NOMO-1 (cell line): Measurements from ENCODE around the gene MAN2C1.
A peak's percentile ranks its signal among the peaks of the same experiment; 100 is the strongest.
"Not testable (repeated sequence)": the region's sequence is repeated elsewhere in the genome, so short reads cannot be mapped to it uniquely, and the experiment has no call there.

ENCODE experiments used
- DNase-seq, 2 experiments: peaks; one replicate each; lab custom pipeline; 2025; ENCODE audit not compliant: unreplicated experiment in 2 of 2; lab: John Stamatoyannopoulos, UW

MAN2C1 gene

GRCh38 chr15:75367913-75368688, at the start of gene MAN2C1:
Gene MAN2C1, minus strand, starts transcription at chr15:75368607. Its CDS starts 24 bp downstream, at chr15:75368583.
- DNase-seq, result peak; percentile 90 to 93

GRCh38 chr15:75416584-75416983, 48.2 kb upstream of the MAN2C1 start:
- DNase-seq, result no peak

DNA sequence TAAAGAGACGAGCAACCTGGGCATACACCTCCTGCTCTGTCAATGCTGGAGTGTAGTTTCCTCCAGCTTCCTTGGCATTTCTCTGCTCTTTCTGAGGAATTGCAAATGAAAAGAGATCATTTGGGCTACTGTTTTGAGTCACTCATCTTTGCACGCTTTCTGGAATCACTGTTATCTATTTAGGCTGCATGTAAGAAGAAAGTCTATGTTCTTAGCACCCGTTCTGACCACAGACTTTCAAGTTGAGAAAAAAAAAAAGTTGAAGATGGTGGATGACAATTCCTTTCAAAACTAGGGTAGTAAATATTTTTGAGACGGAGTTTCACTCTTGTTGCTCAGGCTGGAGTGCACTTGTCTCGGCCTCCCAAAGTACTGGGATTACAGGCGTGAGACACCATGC, 41.8 kb upstream of the MAN2C1 start:
- DNase-seq, result no peak

- no peak for DNase-seq
Measured at GRCh38 chr15:75407083-75407482, 38.7 kb upstream of the MAN2C1 start.

GRCh38 chr15:75403892-75404291, 35.5 kb upstream of the MAN2C1 start:
- DNase-seq, result no peak

DNA sequence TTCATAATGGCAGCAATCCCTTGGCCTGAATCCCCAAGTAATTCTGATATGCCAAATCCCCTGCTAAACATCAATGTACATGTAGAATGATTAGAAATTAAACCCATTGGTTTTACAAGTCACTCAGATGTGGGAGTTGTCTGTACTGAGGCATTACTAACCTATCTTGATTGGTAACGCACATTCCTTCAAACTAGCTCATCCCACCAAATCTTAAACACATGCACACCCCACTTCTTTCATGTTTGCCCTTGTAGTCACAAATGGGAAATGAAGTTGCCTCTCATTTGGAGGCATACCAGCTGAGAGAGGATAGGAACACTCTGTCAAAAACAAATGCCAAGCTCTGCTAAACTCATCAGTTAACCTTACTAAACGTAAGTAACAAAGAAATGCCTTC, 29.1 kb upstream of the MAN2C1 start:
- no peak for DNase-seq

DNA sequence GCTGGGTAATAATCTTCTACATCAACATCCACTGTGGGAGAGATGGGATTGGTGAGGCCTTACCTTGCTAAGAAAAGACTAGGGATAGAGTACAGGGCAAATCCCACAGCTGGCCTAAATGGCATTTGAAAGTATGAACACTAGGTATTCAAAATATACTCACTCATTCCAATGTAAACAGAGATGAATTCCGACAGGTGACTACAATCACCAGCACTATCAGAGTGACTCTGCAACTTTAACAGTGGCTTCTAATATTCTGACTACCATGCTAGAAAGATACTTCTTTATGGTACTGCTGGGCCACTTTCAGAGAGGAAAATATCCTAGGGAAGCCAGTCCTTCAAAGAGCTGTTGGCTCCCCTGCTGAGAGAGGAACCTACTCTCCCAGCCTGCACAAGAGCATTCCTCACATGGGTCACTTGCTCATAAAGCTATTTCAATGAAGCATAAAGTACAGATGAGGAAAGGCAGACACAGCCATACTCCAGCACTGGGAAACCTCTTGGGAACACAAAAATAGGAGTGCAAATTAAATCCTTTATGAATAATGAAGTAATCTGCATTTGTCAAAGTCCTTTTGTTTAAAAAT, 21.5 kb upstream of the MAN2C1 start:
- no peak for DNase-seq

- not testable (repeated sequence) for DNase-seq
Measured at GRCh38 chr15:75383986-75384385, 15.6 kb upstream of the MAN2C1 start.

DNA sequence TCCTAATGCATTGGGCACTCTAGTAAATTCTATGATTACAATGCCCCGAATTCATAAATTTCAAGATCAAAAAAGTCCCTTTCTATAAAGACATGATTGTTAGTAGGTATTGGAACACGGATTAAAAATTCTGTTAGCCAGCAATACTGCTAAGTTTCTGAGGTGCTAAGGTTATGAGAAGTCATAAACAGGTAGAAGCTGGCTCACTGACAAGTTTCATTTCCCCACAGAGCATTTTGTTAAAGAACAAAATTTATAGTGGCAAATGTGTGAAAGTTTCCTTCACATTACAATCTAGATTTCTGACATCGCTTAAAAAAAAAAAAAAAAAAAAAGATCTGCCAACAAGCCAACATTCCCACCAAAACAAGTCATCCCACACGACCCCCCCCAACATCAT, 12.4 kb upstream of the MAN2C1 start:
- no peak for DNase-seq

DNA sequence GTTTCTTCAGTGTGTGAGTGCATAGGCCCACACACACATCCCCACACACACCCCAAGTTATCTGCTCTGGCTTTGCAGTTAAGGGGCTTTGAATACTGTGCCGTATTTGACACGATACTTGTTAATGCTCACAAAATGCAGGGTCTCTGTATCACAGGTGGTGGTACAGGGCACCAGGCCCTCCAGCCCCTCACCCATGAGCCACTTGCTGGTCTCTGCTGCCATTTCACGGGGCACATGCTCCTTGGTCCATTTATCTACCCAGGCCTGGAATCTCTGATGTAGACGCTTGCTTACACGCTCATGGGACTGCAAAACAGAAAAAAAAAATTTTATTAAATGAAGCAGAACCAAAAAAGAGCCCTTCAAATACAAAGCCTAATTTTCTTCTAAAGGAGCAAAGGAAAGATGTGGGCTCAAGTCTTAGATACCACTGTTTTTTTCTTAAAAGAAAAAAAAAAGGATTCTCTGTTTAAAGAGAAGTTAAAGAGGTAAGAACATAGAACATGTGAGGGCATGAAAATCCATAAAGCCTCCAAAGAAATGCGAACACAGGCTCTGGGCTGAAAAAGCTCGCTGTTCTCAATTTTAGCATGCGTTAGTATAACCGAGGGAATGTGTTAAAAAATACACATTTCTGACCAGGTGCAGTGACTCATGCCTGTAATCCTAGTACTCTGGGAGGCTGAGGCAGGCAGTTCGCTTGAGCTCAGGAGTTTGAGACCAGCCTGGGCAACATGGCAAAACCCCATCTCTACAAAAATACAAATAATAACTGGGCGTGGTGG, 3.7 kb upstream of the MAN2C1 start:
- DNase-seq, result no peak

GRCh38 chr15:75371486-75371885, 3.1 kb upstream of the MAN2C1 start:
- DNase-seq, result no peak

DNA sequence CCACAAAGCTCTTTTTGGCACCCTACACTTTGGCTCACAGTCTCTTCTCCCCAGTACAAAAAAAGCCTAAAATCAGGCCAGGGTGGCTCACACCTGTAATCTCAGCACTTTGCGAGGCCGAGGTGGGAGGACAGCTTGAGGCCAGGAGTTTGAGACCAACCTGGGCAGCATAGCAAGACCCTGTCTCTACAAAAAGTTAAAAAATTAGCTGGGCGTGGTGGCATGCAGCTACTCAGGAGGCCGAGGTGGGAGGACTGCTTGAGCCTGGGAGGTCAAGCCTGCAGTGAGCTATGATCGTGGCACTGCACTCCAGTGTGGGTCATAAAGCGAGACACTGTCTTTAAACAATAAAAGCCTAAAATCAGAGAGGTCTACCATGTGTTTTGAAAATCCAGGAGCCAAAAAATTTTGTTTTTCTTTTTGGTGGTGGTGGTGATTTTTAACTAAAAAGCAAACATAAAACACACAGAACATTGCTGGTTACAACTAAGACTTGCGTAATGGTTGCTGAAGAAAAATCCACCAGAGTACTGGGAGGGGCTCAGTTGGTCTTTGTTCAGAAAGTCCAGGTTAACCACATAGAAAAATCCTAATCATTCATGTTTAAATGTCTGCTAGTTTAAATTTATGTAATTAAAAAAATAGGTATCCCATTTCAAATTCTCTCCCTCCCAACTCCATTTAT, 1.6 kb upstream of the MAN2C1 start:
- DNase-seq, result no peak

DNA sequence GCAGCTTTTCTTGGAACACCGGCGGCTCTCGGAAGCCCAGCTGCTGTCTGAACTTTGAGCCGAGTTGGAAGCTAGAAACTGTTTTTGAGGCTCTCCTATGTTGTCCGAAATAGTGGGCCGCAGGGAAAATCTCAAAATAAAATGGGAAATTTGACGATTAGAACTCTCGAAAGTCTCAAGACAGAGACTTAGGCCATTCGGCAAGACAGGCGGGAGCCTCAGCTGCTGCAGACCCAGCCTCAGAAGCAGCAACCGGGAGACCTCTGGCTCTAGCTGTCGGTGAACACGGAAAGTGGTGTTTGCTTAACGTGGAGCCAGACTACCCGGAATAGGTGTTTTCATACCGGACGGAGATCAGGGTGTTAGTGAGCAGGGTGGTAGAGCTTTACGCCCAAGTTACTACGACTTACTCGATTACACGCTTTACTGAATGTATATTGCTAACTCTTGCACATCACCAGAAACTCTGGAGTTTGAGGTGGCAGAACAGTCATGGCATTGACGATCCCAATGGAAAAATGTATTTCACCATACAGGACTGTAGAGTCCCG, 357 bp upstream of the MAN2C1 start:
- DNase-seq, result no peak

DNA sequence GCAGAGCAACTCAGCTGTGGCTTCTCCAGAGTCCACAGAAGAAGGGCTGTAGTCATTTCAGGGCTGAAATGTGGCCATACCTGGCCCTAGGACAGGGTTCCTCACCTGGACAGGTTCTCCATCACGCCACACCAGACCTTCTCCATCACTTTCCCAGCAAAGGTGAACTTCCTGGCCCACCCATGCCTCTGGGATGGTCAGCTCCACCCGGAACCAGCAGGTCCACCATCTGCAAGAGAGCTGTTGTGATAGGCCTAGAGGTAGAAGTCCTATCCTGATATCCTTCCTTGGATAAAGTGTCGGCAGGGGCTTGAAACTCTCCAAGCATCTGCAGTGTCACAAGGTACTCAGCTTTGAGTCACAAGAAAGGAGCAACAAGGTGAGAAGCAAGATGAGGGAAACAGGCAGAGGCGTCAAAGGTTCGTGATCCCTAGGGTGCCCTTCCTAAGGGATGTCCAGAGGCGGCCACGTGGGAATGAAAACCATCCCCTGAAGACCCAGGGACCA, 948 bp downstream of the MAN2C1 start:
- no peak for DNase-seq

DNA sequence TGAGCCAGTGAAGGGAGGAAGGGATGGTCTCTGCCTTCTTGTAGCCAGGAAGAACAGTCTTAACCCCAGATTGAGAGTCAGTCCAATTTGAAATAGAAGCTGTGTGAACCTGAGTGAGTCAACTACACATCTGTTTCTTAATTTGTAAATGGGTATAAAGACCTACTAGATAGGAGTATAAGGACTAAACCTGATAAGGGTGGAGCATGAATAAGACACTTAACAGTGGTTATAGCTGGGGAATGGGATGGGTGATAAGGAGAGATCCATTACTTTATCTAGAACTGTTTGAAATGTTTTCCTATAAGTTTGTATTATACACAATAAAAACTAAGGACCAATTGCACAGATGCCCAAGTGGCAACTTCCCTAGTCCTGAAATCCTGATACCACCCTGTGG, 1.4 kb downstream of the MAN2C1 start:
- no peak for DNase-seq

DNA sequence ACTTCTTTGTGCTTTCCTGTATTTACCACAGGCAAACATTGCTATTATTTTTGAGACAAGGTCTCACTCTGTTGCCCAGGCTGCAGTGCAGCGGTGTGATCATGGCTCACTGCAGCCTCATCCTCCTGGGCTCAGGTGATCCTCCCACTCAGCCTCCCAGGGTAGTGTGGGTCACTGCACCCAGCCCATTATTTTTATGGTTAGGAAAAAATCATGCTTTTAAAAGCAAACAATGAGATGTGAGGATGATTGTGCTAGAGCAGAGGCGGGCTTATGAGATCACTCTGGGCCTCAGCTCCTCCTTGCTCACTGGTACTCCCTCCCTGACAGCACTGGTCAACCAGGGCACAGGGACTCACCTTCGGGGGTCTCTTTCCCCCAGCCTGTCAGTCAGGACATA, 2.2 kb downstream of the MAN2C1 start:
- DNase-seq, result no peak

DNA sequence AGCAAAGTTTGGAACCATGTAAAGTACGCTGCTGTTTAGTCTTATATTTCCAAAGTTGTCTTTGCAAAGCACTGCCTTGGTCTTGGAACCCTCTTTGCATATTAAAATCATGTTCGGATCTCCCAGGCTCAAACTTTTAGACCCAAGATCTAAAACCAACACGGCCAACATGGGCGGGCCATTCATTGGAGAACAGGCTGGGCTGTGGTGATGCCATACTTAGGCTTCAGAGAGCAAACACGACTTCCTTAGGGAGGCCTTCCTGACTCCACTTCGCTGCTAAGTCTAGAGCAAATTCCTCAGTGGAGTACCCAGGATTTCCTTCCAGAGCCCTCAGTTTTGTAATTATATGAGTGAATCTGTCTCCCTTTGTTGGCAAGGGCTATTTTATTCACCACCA, 3.5 kb downstream of the MAN2C1 start:
- no peak for DNase-seq

DNA sequence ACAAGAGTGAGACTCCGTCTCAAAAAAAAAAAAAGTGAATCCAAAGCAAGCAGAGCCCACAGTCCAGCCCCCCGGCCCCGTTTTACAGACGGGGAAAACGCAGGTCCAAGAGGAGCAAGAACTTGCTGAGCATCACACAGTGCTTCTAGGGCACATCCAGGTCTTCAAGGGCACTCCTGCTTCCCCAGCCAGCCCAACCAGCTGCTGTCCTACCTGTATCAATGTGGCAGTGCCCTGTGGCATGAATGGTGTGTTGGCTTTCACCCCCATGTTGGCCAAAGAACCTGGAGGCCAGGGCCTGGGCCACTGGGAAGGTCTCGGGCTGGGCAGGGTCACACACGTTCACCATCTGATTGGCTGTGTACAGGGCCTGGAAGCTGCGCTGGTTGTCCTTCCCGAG, 4.6 kb downstream of the MAN2C1 start:
- DNase-seq, result no peak

GRCh38 chr15:75362642-75363249, 5.7 kb downstream of the MAN2C1 start:
- DNase-seq, result no peak

DNA sequence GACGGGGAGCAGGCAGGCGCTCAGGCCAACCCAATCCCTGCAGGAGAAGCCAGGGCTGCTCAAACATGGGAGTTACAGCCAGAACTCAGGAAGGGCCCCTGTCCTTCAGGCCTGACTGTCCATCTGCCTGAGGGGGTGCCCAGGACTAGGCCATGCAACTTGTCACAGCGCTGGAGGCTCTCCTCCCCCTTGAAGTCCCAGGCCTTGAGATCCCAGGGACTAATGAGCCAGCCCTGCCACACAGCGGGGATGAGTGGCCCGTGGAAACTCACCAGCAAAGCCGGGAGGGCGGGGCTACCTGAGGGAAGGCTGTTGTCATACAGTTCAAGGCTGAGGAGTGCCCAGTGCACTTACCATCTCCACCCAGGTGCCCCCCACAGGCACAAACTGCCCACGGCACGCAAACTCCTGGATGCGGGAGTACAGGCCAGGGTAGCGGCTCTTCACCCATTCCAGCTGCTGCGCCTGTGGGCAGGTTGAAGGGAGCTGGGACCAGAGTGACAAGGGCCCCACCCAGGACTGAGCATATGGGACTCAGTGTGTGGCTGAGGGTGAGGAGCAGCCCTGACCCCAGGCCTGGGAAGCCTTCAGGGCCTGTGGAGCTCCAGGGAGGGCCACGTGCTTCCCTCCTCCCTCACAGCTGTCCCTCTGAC, 6.3 kb downstream of the MAN2C1 start:
- no peak for DNase-seq
